SIG-M5 (cell line): ENCODE measurements around the gene NT5C.

Experiments used
- DNase-seq: peaks from one replicate; lab custom pipeline; 2025; lab: John Stamatoyannopoulos, UW

Gene NT5C

GRCh38 chr17:75091855-75092327 lies 39.7 kb downstream of the NT5C start:
- DNase-seq: no peak

GRCh38 chr17:75090871-75091854 lies 40.4 kb downstream of the NT5C start:
- no peak for DNase-seq

GRCh38 chr17:75088465-75089417 lies 42.8 kb downstream of the NT5C start:
- DNase-seq: no peak

DNA sequence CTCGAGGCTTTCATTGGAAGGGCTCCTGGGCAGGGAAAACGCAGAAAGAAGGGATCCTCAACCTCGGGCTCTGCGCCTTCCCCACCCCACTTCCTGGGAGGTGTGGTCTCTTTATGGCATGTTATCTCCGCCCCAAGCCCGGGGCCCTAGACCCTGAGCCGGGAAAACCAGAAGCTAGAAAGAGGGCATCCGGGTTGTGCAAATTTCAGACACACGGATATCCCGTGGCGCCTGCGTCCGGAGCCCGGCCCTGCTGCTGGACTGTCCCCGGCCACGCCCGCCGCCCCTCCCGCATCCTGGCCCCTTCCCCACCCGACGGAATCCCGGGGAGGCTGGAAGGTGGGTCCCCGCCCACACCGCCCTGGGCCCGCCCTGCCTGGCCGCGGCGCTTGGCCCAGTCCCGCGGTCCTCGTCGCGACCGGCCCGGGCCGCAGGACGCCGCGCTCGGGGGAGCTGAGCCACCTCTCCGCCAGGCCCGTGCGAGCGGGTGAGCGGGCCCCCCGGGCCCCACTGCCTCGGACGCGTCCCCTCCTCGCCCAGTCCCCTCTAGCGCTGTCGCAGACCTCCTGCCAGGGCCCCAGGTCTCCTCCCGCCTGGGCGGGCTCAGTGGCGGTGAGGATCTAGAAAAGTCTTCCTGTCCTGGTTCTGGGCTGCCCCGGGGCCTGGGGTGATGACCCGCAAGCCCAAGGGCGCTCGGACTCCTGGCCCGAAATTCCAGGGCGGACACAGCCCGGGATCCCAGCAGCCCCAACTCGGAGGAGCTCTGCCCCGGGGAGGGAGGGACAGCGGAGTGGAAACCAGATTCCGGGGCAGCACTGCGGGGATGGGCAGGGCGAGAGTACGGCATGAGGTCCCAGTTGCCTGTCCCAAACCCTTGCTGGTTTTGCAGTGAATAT lies 43.7 kb downstream of the NT5C start, which contains the start of gene SLC16A5:
Gene SLC16A5, plus strand, starts transcription at position 397 of the 896 bp plus-strand sequence. CDS start 5,683 bp downstream, outside the sequence.
- no peak for DNase-seq

DNA sequence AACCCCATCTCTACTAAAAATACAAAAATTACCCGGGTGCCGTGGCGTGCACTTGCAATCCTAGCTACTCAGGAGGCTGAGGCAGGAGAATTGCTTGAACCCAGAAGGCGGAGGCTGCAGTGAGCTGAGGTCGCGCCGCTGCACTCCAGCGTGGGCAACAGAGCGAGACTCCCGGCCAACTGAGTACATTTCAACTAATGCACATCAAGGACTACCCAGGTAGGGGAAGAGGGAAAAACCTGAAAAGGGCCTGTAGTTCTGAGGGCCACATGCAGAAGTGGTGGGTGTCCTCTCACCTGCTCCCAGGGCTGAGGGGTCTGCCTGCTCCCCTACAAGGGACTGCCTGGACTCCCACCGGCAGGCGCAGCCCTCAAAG lies 44.4 kb downstream of the NT5C start:
- no peak for DNase-seq

DNA sequence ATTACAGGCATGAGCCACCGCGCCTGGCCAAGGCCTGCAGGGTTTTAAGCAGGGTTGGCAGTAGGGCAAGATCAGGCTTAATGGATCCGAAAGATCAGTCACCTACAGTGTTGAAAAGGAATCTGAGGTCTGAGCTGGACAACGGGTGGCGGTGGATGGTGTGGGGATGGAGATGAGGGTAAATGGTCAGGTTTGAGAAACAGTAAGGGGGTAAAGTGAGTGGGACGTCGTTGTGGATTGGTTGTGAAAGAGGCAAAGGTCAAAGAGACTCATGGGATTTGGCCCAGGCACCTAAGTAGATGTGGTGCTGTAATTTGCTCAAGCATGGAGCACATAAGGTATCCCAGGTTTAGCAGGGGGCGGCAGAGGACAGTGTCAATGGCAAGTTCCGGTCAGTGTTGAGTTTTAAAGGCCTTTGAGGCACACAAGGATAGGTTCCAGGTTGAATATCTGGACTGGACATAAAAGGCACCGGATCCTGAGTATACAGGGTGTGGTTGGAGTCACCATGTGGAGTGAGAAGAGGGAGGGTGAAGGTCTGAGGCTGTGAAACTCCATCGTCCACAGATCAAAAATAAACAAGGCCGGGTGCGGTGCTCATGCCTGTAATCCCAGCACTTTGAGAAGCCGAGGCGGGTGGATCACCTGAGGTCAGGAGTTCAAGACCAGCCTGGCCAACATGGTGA lies 44.9 kb downstream of the NT5C start:
- no peak for DNase-seq

DNA sequence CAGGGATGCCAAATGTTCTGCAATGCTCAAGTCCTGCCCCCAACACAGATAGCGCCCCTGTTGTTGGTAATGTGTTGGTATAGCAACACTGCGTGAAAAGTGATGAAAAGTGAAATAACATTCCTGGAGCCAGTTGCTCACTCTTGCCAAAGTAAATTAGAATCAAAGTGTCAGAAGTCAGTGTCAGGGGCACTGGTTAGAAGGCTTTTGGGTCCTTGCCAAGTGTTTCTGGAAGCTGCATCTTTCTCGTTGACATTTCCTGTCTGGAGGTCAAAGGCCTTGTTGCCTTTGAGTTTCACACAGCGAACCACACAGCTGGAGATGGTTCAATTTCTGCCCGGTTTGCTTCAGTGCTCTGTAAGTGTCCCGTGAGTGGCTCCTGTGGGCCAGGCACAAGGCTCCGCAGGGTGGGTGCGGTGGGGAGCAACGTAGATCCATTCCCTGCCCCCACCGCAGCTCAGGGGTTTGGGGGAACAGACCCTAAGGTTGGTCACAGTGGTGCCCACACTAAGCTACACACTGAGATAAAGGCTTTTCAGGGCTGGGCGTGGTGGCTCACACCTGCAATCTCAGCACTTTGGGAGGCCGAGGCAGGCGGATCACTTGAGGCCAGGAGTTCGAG lies 47.4 kb downstream of the NT5C start:
- DNase-seq: no peak

DNA sequence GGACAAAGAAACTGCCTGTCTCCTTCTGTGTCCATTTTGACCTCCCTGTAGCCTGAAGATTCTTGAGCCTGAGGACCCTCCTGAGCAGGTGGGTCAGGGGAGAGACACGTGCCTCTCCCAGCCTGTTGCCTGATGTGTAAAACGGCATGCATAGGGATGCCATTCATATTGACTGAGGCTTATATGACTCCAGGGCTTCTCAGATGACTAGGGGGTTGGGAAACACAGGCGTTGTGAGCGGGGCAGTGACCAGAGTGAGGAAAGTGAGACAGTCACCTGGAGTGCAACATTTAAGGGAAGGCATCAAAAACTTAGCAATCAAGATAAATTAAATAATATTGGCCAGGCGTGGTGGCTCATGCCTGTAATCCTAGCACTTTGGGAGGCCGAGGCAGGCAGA lies 48.9 kb downstream of the NT5C start:
- DNase-seq: no peak

DNA sequence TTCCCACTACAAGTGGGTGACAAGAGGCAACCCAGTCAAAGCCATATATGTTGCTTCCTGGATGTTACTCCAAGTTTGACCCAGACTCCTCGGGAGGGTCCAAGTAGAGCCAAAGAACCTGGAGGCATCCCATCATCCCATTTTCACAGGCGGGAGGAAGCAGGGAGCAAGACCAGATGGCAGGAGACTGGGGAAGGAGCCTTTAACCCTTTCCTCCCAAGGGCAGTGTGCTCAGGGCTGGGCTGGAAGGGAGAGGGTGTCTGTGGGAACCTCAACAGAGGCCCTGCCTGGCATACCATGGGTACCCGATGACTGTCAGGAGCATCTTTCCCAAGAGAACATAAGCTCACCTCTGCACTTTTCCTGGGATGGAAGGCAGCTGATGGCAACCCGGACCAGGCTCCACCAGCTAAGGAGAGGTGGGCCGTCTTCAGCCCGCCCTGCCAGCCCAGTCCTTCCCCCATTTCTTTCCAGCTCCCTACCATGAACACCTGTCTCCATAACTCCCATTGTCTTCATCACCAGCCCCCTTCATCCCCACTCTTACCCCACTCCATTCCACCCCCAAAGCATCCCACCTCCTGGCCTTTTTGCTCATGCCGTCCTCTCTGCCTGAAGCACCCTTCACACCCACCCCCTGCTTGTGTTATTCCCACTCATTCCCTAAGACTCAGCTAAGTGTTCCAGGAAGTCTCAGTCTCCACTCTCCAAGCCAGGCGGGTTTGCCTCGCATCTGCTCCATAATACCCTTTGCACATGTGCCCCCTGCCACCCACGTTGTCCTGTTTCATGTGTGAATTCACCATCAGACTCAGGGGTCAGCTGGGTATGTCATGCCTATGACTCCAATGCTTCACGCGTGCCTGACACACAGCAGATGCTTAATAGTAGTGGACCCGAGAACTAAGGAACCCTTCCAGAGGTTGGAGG lies 49.7 kb downstream of the NT5C start:
- DNase-seq: no peak
